ENCODE data around the gene TACC3.
"Not testable (repeated sequence)": the region's sequence is repeated elsewhere in the genome, so short reads cannot be mapped to it uniquely, and the experiment has no call there.

TACC3 gene

GRCh38 chr4:1721003-1721665 lies at the start of gene TACC3, which contains the start of gene TMEM129:
Gene TACC3 (plus strand): TSS chr4:1721521. CDS start chr4:1723422, 1,901 bp downstream.
Gene TMEM129 (minus strand): TSS chr4:1721323. CDS start chr4:1720837, 486 bp downstream.
- DNase-seq (ENCODE audit: low read depth in 2 of 2), result peak; percentile 84 to 89

- no peak for DNase-seq (ENCODE audit: low read depth in 2 of 2)
These were observed 47.6 kb upstream of the TACC3 start for GRCh38 chr4:1673671-1674070.

GRCh38 chr4:1674682-1675081 lies 46.6 kb upstream of the TACC3 start:
- DNase-seq (ENCODE audit: low read depth in 2 of 2), result no peak

- DNase-seq (ENCODE audit: low read depth in 2 of 2), result no peak
These were observed 46.1 kb upstream of the TACC3 start for GRCh38 chr4:1675136-1675801.

GRCh38 chr4:1675802-1676137 lies 45.6 kb upstream of the TACC3 start:
- DNase-seq (ENCODE audit: low read depth in 2 of 2), result no peak

GRCh38 chr4:1676605-1677525 lies 44.5 kb upstream of the TACC3 start:
- DNase-seq (ENCODE audit: low read depth in 2 of 2), result no peak

GRCh38 chr4:1678244-1678643 lies 43.1 kb upstream of the TACC3 start:
- DNase-seq (ENCODE audit: low read depth in 2 of 2), result no peak

- DNase-seq (ENCODE audit: low read depth in 2 of 2), result no peak
These were observed 38.5 kb upstream of the TACC3 start for GRCh38 chr4:1682860-1683259.

- no peak for DNase-seq (ENCODE audit: low read depth in 2 of 2)
These were observed 38.0 kb upstream of the TACC3 start for GRCh38 chr4:1683261-1683735.

GRCh38 chr4:1683736-1684505 lies 37.4 kb upstream of the TACC3 start, which contains the start of gene FAM53A:
Gene FAM53A (minus strand): TSS chr4:1684313. CDS start chr4:1668741, 15,572 bp downstream.
- peak in 1 of 2 donors; percentile 95 for DNase-seq (ENCODE audit: low read depth in 2 of 2)

GRCh38 chr4:1684506-1685234 lies 36.7 kb upstream of the TACC3 start:
- peak in 1 of 2 donors; percentile 93 for DNase-seq (ENCODE audit: low read depth in 2 of 2)

- DNase-seq (ENCODE audit: low read depth in 2 of 2), result no peak
These were observed 35.8 kb upstream of the TACC3 start for GRCh38 chr4:1685235-1686150.

GRCh38 chr4:1686440-1687036 lies 34.8 kb upstream of the TACC3 start:
- no peak for DNase-seq (ENCODE audit: low read depth in 2 of 2)

- no peak for DNase-seq (ENCODE audit: low read depth in 2 of 2)
These were observed 30.6 kb upstream of the TACC3 start for GRCh38 chr4:1690698-1691097.

GRCh38 chr4:1691737-1692373 lies 29.5 kb upstream of the TACC3 start:
- no peak for DNase-seq (ENCODE audit: low read depth in 2 of 2)

- peak; percentile 52 to 60 for DNase-seq (ENCODE audit: low read depth in 2 of 2)
These were observed 28.0 kb upstream of the TACC3 start for GRCh38 chr4:1693131-1693896.

GRCh38 chr4:1695913-1696312 lies 25.4 kb upstream of the TACC3 start:
- DNase-seq (ENCODE audit: low read depth in 2 of 2), result no peak

GRCh38 chr4:1701671-1702070 lies 19.6 kb upstream of the TACC3 start:
- DNase-seq (ENCODE audit: low read depth in 2 of 2), result not testable (repeated sequence)
